IPS-20b (cell line): Measurements from ENCODE around the gene HSD17B2.
"Not testable (repeated sequence)": the region's sequence is repeated elsewhere in the genome, so short reads cannot be mapped to it uniquely, and the experiment has no call there.

Experiments
- H3K27ac ChIP-seq: one replicate; pipeline ENCODE4 v1.5.1; 2013; ENCODE audit warnings: low read length
- H3K27me3 ChIP-seq: 2 replicates; pipeline ENCODE4 v1.6.1; 2013; ENCODE audit warnings: mild to moderate bottlenecking, low read length, inconsistent platforms; ENCODE audit not compliant: insufficient read depth
- H3K36me3 ChIP-seq: 2 replicates; pipeline ENCODE4 v1.6.1; 2013; ENCODE audit warnings: low read depth, mild to moderate bottlenecking, inconsistent platforms, low read length, moderate library complexity; ENCODE audit not compliant: insufficient read depth
- H3K4me1 ChIP-seq: 2 replicates; pipeline ENCODE4 v1.6.1; 2013; ENCODE audit warnings: mild to moderate bottlenecking, control low read depth, inconsistent platforms, low read length, moderate library complexity; ENCODE audit not compliant: insufficient read depth
- H3K4me3 ChIP-seq: 2 replicates; pipeline ENCODE4 v1.5.1; 2013; ENCODE audit warnings: mild to moderate bottlenecking, low read length, inconsistent platforms
- H3K9ac ChIP-seq: 2 replicates; pipeline ENCODE4 v1.6.1; 2013; ENCODE audit warnings: low read depth, mild to moderate bottlenecking, inconsistent platforms, low read length, moderate library complexity
- H3K9me3 ChIP-seq: 2 replicates; pipeline ENCODE4 v1.6.1; 2013; ENCODE audit warnings: mild to moderate bottlenecking, low read depth, low read length, inconsistent platforms; ENCODE audit not compliant: insufficient read depth

Gene HSD17B2

DNA sequence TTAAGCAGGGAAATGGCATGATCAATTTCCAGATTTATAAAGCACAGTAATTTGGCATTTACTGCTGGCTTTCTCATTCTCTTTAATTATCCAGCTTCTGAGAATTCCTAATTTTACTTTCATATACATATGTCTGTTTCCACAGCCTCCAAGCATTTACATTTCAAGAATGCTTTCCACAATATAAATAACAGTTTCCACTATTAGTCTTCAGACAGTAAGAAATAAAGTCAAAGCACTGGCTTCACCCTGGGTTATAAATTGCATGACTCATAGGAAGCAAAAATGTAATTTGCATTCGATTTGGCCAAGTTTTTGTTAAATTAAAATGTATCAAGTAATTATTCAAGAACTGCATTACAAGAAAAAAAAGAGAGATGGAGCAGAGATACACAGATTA, 81.5 kb downstream of the HSD17B2 start:
- no peaks in the 10 kb centered on the region for H3K36me3 ChIP-seq
- H3K9me3 ChIP-seq: no peaks in the 10 kb centered on the region
- H3K9ac ChIP-seq: no peak overlapping the region
- no peaks in the 10 kb centered on the region for H3K27me3 ChIP-seq
- no peaks in the 10 kb centered on the region for H3K4me1 ChIP-seq
- H3K4me3 ChIP-seq: no peak overlapping the region
- no peak overlapping the region for H3K27ac ChIP-seq

DNA sequence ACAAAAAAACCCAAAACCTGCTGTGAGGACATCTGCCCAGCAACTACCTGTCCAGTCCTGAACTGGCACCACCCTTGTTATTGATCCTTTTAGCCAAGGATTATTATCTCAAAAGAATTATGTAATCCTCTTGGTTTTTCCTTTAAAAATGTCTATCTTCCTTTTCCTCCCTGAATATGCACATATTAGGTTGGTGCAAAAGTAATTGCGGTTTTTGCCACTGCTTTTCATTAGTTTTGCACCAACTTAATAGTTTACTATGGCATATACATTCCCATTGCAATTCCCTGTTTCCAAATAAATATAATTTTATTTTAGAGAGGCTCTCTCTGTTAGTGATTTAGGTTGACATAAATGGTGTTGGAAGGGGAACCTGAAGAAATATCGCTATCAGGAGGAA, 83.7 kb downstream of the HSD17B2 start:
- Histone ChIP-seq H3K4me1 (no peaks in the 10 kb centered on the region), H3K9ac (no peak overlapping the region), H3K27ac (no peak overlapping the region), H3K36me3 (no peaks in the 10 kb centered on the region), H3K27me3 (no peaks in the 10 kb centered on the region), H3K4me3 (no peak overlapping the region), H3K9me3 (no peaks in the 10 kb centered on the region)

DNA sequence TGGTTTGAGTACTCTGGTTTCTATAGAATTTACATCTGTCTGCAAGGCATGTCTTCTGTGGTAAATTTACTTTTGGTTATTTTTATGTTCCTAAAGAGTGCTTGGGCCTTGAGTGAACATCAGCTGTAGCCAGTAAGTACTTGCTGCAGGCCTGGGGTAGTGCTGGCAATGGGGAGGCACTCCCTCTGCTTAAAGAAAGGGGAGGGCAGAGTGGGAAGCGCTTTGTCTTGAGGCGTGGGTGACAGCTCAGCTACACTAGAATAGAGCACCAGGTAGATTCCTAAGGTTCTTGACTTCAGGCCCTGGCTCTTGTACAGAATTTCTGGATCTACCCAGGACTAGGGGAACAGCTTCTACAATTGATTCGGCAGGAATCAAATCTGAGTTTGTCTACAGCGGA, 84.4 kb downstream of the HSD17B2 start:
- Histone ChIP-seq H3K4me1 (no peaks in the 10 kb centered on the region), H3K27me3 (no peaks in the 10 kb centered on the region), H3K9ac (no peak overlapping the region), H3K27ac (no peak overlapping the region), H3K9me3 (no peaks in the 10 kb centered on the region), H3K4me3 (no peak overlapping the region), H3K36me3 (no peaks in the 10 kb centered on the region)

DNA sequence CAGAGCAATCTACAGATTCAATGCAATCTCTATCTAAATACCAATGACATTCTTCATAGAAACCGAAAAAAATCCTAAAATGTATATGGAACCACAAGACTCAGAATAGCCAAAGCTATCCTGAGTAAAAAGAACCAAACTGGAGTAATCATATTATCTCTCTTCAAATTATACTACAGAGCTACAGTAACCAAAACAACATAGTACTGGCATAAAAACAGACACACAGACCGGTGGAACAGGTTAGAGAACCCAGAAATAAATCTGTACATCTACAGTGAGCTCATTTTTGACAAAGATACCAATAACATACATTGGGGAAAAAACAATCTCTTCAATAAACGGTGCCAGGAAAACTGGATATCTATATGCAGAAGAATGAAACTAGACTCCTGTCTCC, 89.6 kb downstream of the HSD17B2 start:
- no peaks in the 10 kb centered on the region for H3K27me3 ChIP-seq
- H3K27ac ChIP-seq: no peak overlapping the region
- no peaks in the 10 kb centered on the region for H3K36me3 ChIP-seq
- no peaks in the 10 kb centered on the region for H3K9me3 ChIP-seq
- H3K9ac ChIP-seq: no peak overlapping the region
- H3K4me1 ChIP-seq: peaks cover 10% of the 10 kb centered on the region; the same call in 1 of the 2 replicates
- no peak overlapping the region for H3K4me3 ChIP-seq

DNA sequence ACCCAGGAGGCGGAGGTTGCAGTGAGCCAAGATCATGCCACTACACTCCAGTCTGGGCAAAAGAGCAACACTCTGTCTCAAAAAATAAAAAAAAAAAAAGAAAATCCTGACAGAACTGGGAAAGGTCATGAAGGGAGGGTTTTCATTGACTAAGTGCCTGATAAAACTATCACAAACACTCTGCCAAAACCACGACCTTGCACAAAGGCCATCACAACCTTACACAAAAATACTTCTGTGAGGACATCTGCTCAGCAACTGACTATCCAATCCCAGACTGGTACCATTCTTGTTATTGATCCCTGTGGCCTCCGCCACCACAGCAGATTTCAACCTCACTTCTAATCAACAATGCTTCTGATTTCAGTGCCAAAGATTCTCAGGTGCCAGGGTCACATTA, 94.8 kb downstream of the HSD17B2 start:
- H3K4me1 ChIP-seq: peaks cover 10% of the 10 kb centered on the region; the same call in 1 of the 2 replicates
- no peaks in the 10 kb centered on the region for H3K27me3 ChIP-seq
- no peak overlapping the region for H3K27ac ChIP-seq
- H3K9ac ChIP-seq: no peak overlapping the region
- no peaks in the 10 kb centered on the region for H3K9me3 ChIP-seq
- no peaks in the 10 kb centered on the region for H3K36me3 ChIP-seq
- no peak overlapping the region for H3K4me3 ChIP-seq

DNA sequence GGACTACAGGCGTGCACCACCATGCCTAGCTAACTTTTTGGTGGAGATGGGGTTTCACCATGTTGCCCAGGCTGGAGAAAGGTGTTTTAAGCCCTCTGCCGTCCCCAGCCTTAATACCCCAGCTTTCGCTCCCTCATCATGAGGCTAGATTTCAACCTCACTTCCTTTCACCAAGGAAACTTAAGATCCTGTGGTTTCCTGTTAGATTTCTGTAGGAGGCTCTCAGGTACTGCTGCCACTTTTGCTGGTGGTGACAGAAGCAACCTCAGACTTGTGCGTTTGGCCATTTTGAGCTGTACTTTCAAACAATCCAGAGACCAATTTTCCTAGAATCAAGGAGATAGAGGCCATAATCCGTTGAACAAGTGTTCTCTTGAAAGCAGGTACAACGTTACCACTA, 98.7 kb downstream of the HSD17B2 start:
- Histone ChIP-seq H3K9me3 (no peaks in the 10 kb centered on the region), H3K4me1 (peaks cover 5% of the 10 kb centered on the region; the same call in 1 of the 2 replicates), H3K27me3 (no peaks in the 10 kb centered on the region), H3K36me3 (peaks cover 23% of the 10 kb centered on the region), H3K4me3 (no peak overlapping the region), H3K27ac (no peak overlapping the region), H3K9ac (no peak overlapping the region)

DNA sequence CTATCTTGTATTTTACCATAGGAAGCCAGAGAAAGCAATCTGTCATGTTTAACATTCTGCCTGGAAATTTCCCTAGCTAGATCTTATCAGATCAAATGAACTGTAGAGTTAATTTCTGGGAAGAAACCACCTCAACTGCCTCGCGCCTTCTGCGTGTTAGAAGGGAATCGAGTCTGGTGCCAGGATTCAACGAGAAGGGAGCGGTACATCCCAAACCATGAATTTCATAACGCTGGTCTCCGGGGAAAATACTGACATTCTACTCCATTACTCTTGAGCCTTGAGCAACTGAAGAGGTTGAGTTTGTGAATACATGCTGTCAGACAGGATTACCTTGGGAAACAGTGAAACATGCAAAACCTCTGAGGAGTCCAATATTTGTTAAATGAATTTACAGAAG, 99.8 kb downstream of the HSD17B2 start:
- no peaks in the 10 kb centered on the region for H3K27me3 ChIP-seq
- H3K36me3 ChIP-seq: peaks cover 24% of the 10 kb centered on the region
- no peak overlapping the region for H3K27ac ChIP-seq
- no peaks in the 10 kb centered on the region for H3K9me3 ChIP-seq
- H3K4me1 ChIP-seq: peaks cover 8% of the 10 kb centered on the region; the same call in 1 of the 2 replicates
- no peak overlapping the region for H3K4me3 ChIP-seq
- H3K9ac ChIP-seq: no peak overlapping the region

DNA sequence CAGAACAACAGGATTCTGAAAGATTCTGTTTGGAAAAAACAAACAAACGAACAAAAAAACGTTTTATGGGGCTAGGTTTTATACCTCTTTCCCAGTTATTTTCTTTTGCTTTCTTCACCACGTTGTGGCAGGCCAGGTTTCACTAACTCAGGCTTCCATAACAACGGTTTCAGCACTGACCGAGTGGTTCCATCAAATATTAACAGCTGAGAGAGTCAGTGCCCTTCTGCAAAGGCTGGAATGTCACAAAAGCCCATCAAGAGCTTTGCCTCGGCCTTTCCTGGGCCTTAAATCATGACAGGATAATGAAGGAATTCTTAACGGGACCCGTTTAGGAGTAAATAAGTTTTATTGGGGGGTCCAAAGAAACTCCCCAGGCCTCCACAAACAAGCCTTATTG, 100.8 kb downstream of the HSD17B2 start:
- Histone ChIP-seq H3K27me3 (no peaks in the 10 kb centered on the region), H3K9me3 (no peaks in the 10 kb centered on the region), H3K9ac (no peak overlapping the region), H3K36me3 (peaks cover 24% of the 10 kb centered on the region), H3K4me3 (no peak overlapping the region), H3K4me1 (peaks cover 8% of the 10 kb centered on the region; the same call in 1 of the 2 replicates), H3K27ac (no peak overlapping the region)

DNA sequence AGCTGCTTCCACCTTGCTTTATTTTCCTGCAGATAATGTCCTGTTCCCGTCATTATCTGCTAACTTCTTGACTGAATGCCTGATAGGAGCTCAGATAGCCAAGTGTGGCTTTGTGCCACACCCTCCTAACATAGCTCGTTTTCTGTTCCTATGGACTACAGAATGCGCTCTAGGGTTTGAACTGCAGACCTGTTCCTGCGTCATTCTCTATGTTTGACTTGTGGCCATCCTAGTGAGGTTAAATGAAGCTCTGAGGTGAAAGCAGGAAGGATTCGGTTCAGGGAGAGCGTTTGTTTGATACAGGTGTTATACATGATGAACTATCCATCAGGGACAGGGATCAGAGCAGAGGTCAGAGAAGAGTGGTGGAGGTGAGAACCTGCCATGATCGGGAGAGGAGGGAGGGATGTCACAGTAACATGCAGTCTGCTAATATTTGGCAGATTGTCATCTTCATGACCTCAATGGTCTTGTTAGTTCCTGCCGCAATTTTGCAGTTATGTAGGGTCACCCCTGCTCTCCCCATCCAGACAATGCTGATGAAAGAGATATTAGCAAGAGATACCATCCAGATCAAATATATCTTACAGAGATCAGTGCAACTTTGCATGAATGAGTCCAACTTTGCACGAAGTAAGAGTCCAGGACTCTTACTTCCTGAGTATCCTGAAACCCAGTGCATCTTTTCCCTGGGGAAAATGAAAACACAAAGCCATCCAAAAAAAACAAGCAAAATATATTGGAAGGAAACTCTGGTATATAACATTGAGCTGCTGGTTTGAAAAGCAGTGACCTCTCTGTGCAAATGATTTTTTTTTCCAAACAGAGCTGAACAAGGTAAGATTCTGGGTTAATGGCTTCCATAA, 102.1 kb downstream of the HSD17B2 start:
- Histone ChIP-seq H3K9ac (no peak overlapping the region), H3K27me3 (no peaks in the 10 kb centered on the region), H3K9me3 (no peaks in the 10 kb centered on the region), H3K36me3 (peaks cover 24% of the 10 kb centered on the region), H3K4me3 (no peak overlapping the region), H3K27ac (no peak overlapping the region), H3K4me1 (peaks cover 8% of the 10 kb centered on the region; the same call in 1 of the 2 replicates)

DNA sequence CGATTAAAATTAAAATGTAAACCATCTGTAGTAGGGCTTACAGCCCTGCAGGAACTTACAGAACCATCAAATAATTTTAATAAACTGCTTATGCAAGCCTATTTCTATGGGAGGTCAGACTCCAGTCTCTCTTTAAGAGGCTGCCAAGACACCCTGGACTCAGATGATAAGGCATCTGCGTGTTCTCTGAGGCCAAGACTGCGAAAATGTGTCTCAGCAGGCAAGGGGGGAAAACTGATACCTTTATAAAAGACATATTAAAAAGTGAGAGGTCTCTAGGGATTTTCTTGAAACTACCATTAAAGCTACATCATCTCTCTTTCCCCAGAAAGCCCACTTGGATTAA, 102.7 kb downstream of the HSD17B2 start:
- no peak overlapping the region for H3K4me3 ChIP-seq
- no peak overlapping the region for H3K27ac ChIP-seq
- peaks cover 24% of the 10 kb centered on the region for H3K36me3 ChIP-seq
- peaks cover 8% of the 10 kb centered on the region; the same call in 1 of the 2 replicates for H3K4me1 ChIP-seq
- H3K9ac ChIP-seq: no peak overlapping the region
- no peaks in the 10 kb centered on the region for H3K27me3 ChIP-seq
- H3K9me3 ChIP-seq: no peaks in the 10 kb centered on the region

DNA sequence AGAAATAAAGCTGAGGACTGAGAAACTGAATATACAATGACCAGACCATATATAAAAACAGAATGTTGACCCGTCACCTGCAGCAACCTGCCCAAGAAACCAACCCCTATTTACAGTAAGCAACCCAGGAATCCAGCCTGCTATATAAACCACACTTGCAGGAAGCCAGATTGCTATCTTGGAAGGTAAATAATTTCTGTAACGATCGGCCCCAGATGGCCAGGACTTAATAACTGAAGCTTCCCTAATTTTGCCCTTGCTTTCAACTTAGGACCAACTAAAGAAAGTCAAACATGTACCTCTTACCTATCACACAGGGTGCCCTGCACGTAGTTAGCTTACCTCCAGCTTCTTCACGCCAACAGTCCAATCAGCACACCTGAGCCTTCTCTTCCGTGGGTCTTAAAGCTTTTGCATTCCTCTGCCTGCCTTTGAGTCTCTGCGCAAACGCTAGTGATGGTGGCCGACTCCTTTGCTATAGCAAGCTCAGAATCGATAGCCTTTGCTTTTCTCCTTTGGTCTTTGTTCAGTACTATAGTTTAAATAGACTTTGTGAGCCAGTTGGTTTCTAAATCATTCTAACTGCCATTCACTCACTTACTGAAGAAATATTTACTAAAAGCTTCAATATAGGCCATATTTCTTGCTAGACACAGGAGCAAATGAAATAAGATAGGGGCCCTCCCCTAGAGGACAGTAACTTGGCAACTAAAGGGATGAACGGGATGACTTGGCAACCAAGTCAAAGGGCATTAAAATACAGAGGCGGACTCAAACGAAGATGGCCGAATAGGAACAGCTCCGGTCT, 103.6 kb downstream of the HSD17B2 start:
- peak overlapping the region; percentile 12 for H3K27ac ChIP-seq
- H3K4me3 ChIP-seq: peak overlapping the region; percentile 37; the same call in 1 of the 2 replicates
- H3K9ac ChIP-seq: no peak overlapping the region

DNA sequence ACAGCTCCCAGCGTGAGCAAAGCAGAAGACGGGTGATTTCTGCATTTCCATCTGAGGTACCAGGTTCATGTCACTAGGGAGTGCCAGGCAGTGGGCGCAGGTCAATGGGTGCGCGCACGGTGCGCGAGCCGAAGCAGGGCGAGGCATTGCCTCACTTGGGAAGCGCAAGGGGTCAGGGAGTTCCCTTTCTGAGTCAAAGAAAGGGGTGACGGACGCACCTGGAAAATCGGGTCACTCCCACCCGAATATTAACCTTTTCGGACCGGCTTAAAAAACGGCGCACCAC, 104.2 kb downstream of the HSD17B2 start:
- H3K27me3 ChIP-seq, H3K9me3 ChIP-seq, H3K9ac ChIP-seq, H3K4me1 ChIP-seq, H3K27ac ChIP-seq: not testable (repeated sequence)
- H3K36me3 ChIP-seq: peaks cover 24% of the 10 kb centered on the region
- H3K4me3 ChIP-seq: peak overlapping the region; percentile 37; the same call in 1 of the 2 replicates

More for the DNA sequence above, 103.6 kb downstream of the HSD17B2 start:
- H3K27me3 ChIP-seq: no peaks in the 10 kb centered on the region
- H3K9me3 ChIP-seq: no peaks in the 10 kb centered on the region
- peaks cover 8% of the 10 kb centered on the region; the same call in 1 of the 2 replicates for H3K4me1 ChIP-seq
- H3K36me3 ChIP-seq: peaks cover 24% of the 10 kb centered on the region
